MCF 10A (cell line): ENCODE results near the gene CCT7. TPM values are rescaled to one million over a fixed set of nuclear protein-coding genes. Genes with fewer than 3 reads are reported as not detected.
A peak's percentile ranks its signal among the peaks of the same experiment; 100 is the strongest.

Experiments
- BruUV-seq: library from RNA; stranded (reverse); fragments of 400-500 nt; replicated peaks from 2 replicates; lab custom pipeline; 2021; lab: Mats Ljungman, UMichigan
- CTCF ChIA-PET: fragments of 300-600 bp; sonication (Branson Sonifier 250); formaldehyde crosslinking; extraction: SDS; loops from one replicate; lab custom pipeline; 2021; ENCODE audit warnings: antibody characterized with exemption, inconsistent platforms; lab: Yijun Ruan, JAX
- POLR2A ChIA-PET: fragments of 300-600, 350-650 bp; sonication (Branson Sonifier 250); formaldehyde crosslinking; extraction: SDS; loops from one replicate; lab custom pipeline; 2020; ENCODE audit warnings: antibody characterized with exemption, inconsistent platforms; lab: Yijun Ruan, JAX
- DNase-seq: peaks from one replicate; pipeline ENCODE4 v3.0.0-alpha.2; 2018; ENCODE audit not compliant: unreplicated experiment
- H3K27ac Mint-ChIP-seq: one replicate; pipeline ENCODE4 v1.8.0; 2022; ENCODE audit warnings: mild to moderate bottlenecking, low read depth, mixed read lengths; ENCODE audit not compliant: unreplicated experiment
- H3K27me3 Mint-ChIP-seq: one replicate; pipeline ENCODE4 v1.8.0; 2022; ENCODE audit warnings: mixed read lengths; ENCODE audit not compliant: insufficient read depth, unreplicated experiment
- H3K36me3 Mint-ChIP-seq: one replicate; pipeline ENCODE4 v1.8.0; 2022; ENCODE audit warnings: mild to moderate bottlenecking, moderate library complexity, mixed read lengths; ENCODE audit not compliant: insufficient read depth, unreplicated experiment
- H3K4me1 Mint-ChIP-seq: one replicate; pipeline ENCODE4 v1.8.0; 2022; ENCODE audit warnings: mixed read lengths; ENCODE audit not compliant: insufficient read depth, unreplicated experiment
- H3K4me3 Mint-ChIP-seq: one replicate; pipeline ENCODE4 v1.8.0; 2022; ENCODE audit warnings: mild to moderate bottlenecking, moderate library complexity, mixed read lengths; ENCODE audit not compliant: unreplicated experiment
- H3K9me3 Mint-ChIP-seq: one replicate; pipeline ENCODE4 v1.8.0; 2022; ENCODE audit warnings: mixed read lengths; ENCODE audit not compliant: unreplicated experiment
- intact Hi-C: fragments of 100-400 bp; cut with micrococcal nuclease; formaldehyde crosslinking; loops from 2 replicates; pipeline ENCODE4 v1.14.1; 2022
- total RNA-seq: library from RNA; stranded (reverse); gene quantifications from 2 replicates; pipeline ENCODE4 v1.2.3, GENCODE V29; 2022
- TF ChIP-seq, protein P1 (sequence below): fragments of 200-600 bp; IDR thresholded peaks from one replicate; pipeline ENCODE4 v1.8.0; 2022; ENCODE audit warnings: antibody characterized with exemption, mild to moderate bottlenecking; ENCODE audit not compliant: unreplicated experiment

CCT7 gene
- total RNA-seq, 1 experiment from 2014 or later = 495 TPM

DNA sequence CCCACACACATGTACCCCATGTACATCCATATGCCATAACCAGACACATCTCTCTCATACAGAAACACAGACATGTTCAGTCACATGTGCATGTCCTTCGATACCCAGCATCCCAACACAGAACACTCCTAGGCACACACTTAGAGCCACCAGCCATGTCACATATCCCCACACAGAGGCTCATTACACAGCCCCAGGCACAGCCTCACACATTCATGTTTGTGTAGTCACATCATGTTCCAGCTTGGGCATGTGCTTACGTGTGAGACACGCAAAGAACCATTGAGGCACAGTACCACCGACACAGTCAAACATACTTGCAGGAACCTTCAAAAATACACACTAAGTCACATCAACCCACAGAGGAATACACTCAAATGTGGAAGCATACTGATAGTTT lies 32.9 kb downstream of the CCT7 start:
- ChIA-PET POLR2A (no interaction called here), CTCF (interaction anchor here (0.6 to 0.9 kb wide), 3 partner anchors 10 to 102 kb away, joined by 3 read pairs; no protein-coding TSS in a partner anchor)
- no peak overlapping the region for H3K27ac Mint-ChIP-seq
- no peaks in the 10 kb centered on the region for H3K9me3 Mint-ChIP-seq
- DNase-seq = no peak
- H3K4me3 Mint-ChIP-seq = no peak overlapping the region
- H3K27me3 Mint-ChIP-seq = peaks cover 20% of the 10 kb centered on the region
- H3K4me1 Mint-ChIP-seq = peaks cover 6% of the 10 kb centered on the region
- TF ChIP-seq, protein P1, sequence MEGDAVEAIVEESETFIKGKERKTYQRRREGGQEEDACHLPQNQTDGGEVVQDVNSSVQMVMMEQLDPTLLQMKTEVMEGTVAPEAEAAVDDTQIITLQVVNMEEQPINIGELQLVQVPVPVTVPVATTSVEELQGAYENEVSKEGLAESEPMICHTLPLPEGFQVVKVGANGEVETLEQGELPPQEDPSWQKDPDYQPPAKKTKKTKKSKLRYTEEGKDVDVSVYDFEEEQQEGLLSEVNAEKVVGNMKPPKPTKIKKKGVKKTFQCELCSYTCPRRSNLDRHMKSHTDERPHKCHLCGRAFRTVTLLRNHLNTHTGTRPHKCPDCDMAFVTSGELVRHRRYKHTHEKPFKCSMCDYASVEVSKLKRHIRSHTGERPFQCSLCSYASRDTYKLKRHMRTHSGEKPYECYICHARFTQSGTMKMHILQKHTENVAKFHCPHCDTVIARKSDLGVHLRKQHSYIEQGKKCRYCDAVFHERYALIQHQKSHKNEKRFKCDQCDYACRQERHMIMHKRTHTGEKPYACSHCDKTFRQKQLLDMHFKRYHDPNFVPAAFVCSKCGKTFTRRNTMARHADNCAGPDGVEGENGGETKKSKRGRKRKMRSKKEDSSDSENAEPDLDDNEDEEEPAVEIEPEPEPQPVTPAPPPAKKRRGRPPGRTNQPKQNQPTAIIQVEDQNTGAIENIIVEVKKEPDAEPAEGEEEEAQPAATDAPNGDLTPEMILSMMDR = no peak
- intact Hi-C loops = no loop called here
- no peaks in the 10 kb centered on the region for H3K36me3 Mint-ChIP-seq
- BruUV-seq = no TSS peak

- no peaks in the 10 kb centered on the region for H3K9me3 Mint-ChIP-seq
- ChIA-PET CTCF (interaction anchor here (0.6 to 1.2 kb wide), 4 partner anchors 21 to 379 kb away, joined by 3 read pairs; partner anchors contain the start of gene CCT7), POLR2A (no interaction called here)
- DNase-seq = no peak
- no TSS peak for BruUV-seq
- no peaks in the 10 kb centered on the region for H3K36me3 Mint-ChIP-seq
- TF ChIP-seq, protein P1 = no peak
- H3K4me1 Mint-ChIP-seq = peaks cover 6% of the 10 kb centered on the region
- peaks cover 20% of the 10 kb centered on the region for H3K27me3 Mint-ChIP-seq
- no peak overlapping the region for H3K27ac Mint-ChIP-seq
- H3K4me3 Mint-ChIP-seq = peak overlapping the region; percentile 17
- intact Hi-C loops = no loop called here
Observed at GRCh38 chr2:73268366-73268829, 34.3 kb downstream of the CCT7 start.

DNA sequence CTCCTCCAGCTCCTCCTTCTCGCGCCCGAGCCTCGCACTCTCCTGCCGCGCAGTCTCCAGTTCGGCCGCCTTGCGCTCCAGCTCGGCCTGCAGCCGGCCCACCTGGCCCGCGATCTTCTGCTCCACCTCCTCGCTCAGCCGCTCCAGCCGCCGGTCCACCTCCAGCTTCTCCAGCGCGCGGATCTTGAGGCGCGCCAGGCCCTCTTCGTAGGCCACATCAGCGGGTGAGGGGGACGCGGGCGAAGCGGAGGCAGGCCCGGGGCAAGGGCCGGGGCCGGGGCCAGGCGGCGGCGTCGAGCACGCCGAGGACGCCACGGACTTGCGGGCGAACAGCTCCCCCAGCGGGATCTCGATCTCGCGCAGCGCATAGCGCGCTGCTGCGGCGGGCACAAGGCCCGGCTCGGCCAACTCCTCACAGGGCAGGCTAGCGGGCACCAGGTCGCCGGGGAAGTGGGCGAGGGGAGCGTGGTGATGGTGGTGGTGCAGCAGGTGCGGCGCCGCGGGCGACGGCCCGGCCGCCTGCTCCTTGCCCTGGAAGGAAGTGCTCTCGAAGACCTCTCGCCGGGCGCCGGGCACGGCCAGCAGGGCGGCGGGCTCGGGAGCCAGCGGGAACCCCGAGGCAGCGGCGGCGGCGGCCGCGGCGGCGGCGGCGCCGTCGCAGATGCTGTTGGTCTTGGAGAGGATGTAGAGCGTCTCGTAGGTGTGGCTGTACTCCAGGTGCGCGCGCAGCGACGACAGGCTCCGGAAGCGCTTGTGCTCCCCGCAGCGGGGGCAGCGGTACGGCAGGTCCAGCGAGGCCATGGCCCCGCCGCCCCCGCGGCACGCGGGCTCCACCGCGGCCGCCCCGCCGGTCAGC lies 35.0 kb downstream of the CCT7 start:
- BruUV-seq = no TSS peak
- no peak for DNase-seq
- TF ChIP-seq, protein P1 = no peak
- Mint-ChIP-seq H3K36me3 (no peaks in the 10 kb centered on the region), H3K27ac (no peak overlapping the region), H3K9me3 (no peaks in the 10 kb centered on the region), H3K4me3 (no peak overlapping the region), H3K4me1 (peaks cover 6% of the 10 kb centered on the region), H3K27me3 (peaks cover 20% of the 10 kb centered on the region)
- POLR2A ChIA-PET = no interaction called here
- CTCF ChIA-PET = interaction anchor here (0.6 to 1.1 kb wide), 3 partner anchors 10 to 378 kb away, joined by 3 read pairs; no protein-coding TSS in a partner anchor
- intact Hi-C loops = no loop called here

- Mint-ChIP-seq H3K27ac (no peak overlapping the region), H3K4me1 (peaks cover 6% of the 10 kb centered on the region), H3K9me3 (no peaks in the 10 kb centered on the region), H3K36me3 (no peaks in the 10 kb centered on the region), H3K4me3 (no peak overlapping the region), H3K27me3 (peaks cover 20% of the 10 kb centered on the region)
- CTCF ChIA-PET = interaction anchor here (2.6 kb wide), 1 partner anchor 20 kb away, joined by 15 read pairs; no protein-coding TSS in a partner anchor
- intact Hi-C loops = no loop called here
- POLR2A ChIA-PET = no interaction called here
- no peak for DNase-seq
- TF ChIP-seq, protein P1 = no peak
- BruUV-seq = no TSS peak
Observed at GRCh38 chr2:73269686-73270465, 35.8 kb downstream of the CCT7 start.
